Limb (tissue), 2 donors: ENCODE data around the gene COX19.
A peak's percentile ranks its signal among the peaks of the same experiment; 100 is the strongest.

Experiments used
- DNase-seq, 2 donors: peaks; one replicate each; pipeline ENCODE4 v3.0.0-alpha.2; 2016; ENCODE audit errors: extremely low spot score in 2 of 2

Gene COX19

DNA sequence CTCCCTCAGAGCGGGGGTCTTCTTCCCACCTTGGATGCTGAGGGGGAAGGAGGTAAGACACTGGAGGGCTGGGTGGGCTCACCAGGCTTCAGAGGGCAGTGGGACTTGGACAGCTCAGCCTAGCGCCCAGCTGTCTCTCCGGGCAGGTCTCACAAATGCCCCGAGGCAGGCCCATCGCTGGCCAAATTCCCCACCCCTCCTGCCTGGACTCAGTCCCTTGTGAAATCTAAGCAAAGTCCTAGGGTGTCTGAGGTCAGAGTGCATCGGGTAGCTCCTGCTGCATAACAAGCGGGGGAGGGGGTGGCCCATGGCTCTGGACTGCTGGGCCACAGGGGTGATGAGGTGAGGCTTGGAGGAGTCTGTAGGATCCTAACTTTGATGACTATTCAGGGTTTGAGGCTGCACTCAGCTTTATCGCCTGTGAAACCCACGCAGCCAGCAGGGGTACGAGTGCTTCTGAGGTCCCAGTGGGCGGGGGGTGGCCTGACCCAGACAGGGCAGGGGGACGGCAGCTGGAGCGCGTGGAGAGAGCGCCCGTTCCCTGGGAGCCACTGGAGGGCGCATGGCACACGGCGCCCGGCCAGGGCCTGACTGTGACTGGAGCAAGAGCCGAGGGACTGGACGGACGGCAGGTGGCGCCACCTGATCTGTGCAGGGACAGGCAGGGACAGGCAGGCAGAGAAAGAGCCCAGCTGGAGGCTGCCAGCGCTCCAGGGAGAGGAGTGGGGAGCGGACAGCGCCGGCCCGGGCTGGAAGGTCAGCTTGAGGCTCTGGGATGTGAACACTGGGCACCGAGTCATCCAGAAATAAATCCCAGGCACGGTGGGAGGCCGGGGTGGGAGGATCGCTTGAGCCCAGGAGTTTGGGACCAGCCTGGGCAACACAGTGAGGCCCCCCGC is 17.6 kb upstream of the COX19 start:
- DNase-seq: peak; percentile 95 to 98

GRCh38 chr7:991729-992656 is 16.6 kb upstream of the COX19 start:
- DNase-seq: no peak

GRCh38 chr7:990933-991728 is 15.8 kb upstream of the COX19 start:
- no peak for DNase-seq

DNA sequence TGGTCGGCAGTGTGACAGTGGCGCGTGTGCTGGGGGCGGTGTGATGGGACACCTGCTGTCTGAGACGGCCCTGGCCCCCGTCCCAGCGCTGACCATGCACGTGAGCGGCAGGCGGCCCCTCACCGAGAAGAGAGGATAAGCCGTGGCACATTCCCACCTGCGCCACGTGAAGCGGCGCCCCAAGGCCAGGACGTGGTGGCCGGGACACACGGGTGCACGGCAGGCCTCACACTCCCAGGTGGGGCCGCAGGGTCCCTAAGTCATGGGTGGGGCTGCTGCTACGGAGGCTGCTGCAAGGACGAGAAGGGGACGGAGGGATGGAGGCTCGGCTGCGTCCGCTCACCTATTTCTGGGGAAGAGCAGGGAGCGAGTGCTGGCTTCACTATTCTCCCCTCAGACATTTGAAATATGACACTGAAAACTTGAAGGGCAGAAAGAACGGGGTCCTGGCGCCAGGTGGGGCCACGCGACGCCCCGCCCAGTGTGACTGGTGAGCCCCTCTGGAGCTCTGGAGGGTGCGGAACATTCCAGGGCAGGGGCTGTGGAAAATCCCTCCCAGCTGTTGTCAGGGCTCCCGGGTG is 15.1 kb upstream of the COX19 start:
- no peak for DNase-seq

DNA sequence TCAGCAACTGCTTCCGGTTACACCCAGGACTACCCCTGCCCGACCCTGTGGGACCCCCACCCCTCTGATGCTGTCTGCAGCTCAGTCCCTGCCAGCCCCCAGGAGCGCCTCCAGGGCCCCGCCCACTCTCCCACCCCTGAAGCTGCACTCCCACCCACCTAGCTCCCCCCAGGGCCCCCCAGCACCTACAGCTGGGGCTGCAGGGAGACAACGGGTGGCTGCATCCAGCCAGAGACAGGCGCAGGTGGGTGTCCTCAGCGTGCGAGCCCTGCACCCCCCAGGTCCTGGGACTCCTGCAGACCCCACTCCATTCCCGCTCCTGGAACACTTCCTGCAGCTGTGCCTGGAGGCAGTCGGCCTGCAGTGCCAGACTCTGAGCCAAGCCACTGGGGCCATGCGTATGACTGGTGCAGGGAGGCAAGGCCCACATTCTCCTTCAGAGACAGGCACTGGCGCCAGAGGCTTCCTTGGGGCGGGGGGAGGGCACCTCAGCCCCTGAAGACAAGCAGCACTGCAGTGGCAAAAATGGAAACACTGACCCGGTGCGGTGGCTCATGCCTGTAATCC is 13.7 kb upstream of the COX19 start:
- no peak for DNase-seq

- DNase-seq: no peak
Observed at GRCh38 chr7:988426-988911, 13.1 kb upstream of the COX19 start.

DNA sequence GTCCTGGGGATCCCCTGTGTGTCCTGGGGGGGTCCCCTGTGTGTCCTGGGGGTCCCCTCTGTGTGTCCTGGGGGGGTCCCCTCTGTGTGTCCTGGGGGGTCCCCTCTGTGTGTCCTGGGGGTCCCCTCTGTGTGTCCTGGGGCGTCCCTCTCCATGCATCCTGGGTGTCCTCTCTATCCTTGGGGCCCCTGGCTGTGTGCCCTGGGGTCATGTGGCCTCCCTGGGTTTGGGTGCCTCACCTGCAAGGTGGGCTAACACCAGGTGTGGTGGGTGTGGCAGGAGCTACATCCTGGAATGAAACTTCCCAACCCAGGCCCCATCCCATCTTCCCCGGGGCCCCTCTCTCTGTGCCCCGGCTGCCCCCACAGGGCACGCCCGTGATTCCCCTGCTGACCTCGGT is 12.6 kb upstream of the COX19 start:
- DNase-seq: no peak

DNA sequence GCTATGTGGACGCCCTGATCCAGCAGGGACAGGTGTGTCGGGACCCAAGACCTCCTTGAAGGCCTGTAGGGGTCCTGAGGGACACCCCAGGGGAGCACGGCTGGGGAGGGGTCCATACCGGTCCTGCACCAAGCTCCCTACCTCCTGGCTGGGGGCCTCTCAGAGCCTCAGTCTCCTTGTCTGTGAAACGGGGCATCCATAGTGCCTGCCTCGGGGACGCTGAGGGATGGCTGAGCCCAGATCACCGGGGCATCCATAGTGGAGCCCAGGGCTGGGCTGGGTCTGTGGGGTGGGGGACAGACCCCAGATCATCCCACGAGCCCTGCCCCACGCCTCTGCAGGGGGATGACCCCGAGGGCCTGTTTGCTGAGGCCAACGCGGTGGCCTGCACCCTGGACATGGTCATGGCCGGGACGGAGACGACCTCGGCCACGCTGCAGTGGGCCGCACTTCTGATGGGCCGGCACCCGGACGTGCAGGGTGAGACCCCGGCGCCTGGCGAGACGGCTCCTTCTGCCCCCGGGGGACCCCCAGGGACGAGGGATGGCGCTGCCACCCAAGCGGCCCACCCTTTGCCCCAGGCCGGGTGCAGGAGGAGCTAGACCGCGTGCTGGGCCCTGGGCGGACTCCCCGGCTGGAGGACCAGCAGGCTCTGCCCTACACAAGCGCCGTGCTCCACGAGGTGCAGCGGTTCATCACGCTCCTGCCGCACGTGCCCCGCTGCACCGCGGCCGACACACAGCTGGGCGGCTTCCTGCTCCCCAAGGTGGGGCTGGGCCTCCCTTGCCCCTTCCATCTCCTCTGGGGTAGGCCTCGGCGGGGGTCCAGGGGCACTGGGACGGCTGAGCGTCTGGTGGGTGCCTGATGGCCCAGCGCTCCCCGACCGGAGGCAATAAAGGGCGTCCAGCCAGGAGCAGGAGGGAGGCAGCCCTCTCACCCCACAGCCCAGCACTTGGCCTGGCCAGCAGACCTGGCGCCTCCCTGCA is 11.7 kb upstream of the COX19 start:
- DNase-seq: no peak

DNA sequence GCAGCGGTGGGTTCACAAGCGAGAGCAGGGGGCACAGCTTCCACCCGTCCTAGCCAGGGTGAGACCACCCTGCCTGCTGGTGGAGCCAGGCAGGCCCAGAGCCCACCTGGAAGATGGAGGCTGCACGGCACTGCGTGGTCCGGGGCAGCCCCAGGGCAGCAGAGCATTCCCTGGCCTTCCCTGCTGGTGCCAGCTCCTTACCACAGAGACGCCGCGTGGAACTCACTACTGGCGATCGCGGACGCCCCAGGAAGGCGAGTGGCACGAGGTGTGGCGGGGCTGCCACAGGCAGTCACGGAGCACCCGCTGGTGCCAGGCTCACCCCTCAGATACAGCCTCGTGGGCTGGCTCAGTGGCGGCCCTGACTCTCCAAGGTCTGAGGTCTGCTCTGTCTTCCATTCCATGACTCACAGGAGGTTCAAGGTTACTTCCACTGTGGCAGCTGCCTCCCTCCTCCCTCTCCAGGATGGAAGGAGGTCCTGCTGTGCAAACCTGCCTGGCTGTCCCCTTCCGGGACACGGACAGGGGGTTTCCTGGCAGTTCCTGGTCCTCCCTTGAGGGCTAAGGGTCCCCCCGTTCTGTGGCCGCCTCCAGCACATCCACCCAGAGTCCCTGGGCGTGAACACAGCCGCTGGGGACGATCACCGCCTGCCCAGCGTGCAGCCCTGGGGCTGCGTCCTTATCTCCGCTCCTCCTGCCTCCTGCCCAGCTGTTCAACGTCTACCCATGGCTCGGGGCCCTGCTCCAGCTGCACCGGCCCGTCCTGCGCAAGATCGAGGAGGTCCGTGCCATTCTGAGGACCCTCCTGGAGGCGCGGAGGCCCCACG is 10.8 kb upstream of the COX19 start:
- DNase-seq: no peak

- no peak for DNase-seq
Observed at GRCh38 chr7:985127-985416, 9.7 kb upstream of the COX19 start.

DNA sequence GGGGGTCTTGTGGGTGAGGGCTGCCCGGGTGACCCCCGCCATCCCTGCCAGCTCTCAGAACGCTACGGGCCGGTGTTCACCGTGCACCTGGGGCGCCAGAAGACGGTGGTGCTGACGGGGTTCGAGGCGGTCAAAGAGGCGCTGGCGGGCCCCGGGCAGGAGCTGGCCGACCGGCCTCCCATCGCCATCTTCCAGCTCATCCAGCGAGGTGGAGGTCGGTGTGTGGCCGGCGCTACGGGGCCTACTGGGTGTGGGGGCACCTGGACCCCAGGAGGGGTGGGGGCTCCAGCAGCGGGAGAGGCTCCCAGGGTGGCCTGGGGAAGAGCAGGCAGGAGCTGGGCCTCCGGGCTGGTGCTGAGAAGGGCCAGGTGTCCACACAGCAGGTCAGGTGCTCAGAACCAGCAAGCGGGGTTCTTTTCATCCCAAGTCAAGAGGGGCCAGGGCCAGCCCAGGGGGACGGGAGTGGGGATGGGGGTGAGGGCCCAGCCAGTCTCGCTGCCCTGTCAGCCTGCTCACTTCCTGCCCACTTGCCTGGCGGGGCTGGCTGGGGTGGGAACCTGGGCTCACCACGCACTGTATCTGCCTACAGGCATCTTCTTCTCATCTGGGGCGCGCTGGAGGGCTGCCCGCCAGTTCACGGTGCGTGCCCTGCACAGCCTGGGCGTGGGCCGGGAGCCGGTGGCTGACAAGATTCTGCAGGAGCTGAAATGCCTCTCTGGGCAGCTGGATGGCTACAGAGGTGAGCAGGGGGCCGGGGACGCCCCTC is 9.2 kb upstream of the COX19 start:
- no peak for DNase-seq

DNA sequence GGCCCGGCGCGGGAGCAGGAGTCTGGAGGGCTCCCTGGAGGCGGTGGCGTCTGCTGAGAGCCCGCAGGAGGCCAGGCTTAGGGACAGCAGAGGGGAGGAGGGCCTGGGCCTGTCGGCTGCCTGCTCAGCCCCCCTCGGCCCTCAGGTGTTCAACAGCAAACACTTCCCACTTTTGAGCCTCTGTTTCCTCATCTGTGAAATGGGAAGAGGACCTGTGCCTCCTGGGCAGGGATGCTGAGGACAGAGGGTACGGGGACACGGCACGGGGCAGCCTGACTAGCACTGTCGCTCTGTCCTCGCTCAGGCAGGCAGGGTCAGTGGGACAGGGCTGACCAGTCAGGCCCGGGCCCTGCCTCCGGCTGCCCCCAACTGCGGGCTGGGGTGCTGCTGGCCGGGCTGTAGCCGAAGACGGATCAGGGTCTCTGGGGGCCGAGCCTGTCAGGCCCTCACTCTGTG is 8.3 kb upstream of the COX19 start:
- DNase-seq: no peak

- DNase-seq: peak in 1 of 2 donors; percentile 60
Observed at GRCh38 chr7:983004-983615, 7.8 kb upstream of the COX19 start, which contains the start of gene CYP2W1. Gene CYP2W1, plus strand, starts transcription at chr7:983181. Its CDS starts 31 bp downstream, at chr7:983212.

- no peak for DNase-seq
Observed at GRCh38 chr7:982511-983003, 7.2 kb upstream of the COX19 start.

DNA sequence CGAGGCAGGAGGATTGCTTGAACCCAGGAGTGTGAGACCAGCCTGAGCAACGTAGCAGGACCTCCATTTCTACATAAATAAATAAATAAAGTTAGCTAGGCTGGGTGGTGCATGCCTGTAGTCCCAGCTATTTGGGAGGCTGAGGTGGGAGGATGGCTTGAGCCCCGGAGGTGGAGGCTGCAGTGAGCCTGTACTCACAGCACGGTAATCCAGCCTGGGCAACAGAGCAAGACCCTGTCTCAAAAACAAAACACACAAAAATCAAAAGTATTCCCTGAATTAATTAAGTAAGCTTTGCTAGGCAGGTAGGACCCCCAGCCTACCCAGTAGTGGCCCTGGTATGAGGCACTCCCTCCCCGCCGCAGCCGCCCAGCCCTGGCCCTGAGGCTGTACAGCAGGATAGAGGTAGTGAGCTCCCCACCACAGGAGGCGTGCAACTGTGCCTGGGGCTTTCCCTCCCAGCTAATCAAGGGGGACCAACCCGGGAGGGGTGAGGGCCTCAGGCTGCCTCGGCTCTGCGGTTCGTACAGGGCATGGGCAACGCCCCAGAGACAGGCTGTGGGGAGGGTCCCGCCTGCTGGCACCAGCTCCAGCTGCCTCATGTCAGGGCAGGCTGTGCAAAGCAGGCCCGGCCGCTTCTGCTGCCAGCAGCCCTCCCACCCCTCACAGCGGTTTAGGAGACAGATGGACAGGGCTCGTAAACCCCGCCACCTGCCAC is 6.6 kb upstream of the COX19 start:
- peak; percentile 56 to 58 for DNase-seq

GRCh38 chr7:979886-980571 is 4.7 kb upstream of the COX19 start:
- DNase-seq: no peak
